CD4-positive, alpha-beta T cell treated with Interleukin-6 for 4 hours (primary cell): ENCODE results near the gene NEK4.
"Not testable (repeated sequence)": the region's sequence is repeated elsewhere in the genome, so short reads cannot be mapped to it uniquely, and the experiment has no call there.

Source experiments
- DNase-seq: peaks from one replicate; pipeline ENCODE4 v3.0.0-alpha.2; 2020; ENCODE audit warnings: mixed read lengths

The NEK4 gene

GRCh38 chr3:52695798-52696671 is 74.7 kb downstream of the NEK4 start:
- DNase-seq: no peak

GRCh38 chr3:52694528-52695189 is 76.1 kb downstream of the NEK4 start:
- no peak for DNase-seq

GRCh38 chr3:52693071-52693470 is 77.7 kb downstream of the NEK4 start:
- no peak for DNase-seq

GRCh38 chr3:52690560-52690959 is 80.2 kb downstream of the NEK4 start:
- no peak for DNase-seq

GRCh38 chr3:52689151-52689550 is 81.6 kb downstream of the NEK4 start:
- no peak for DNase-seq

- DNase-seq: no peak
Observed at GRCh38 chr3:52688266-52688665, 82.5 kb downstream of the NEK4 start.

- peak; percentile 91 for DNase-seq
Observed at GRCh38 chr3:52685709-52686691, 84.7 kb downstream of the NEK4 start, which contains the start of the genes GNL3 and PBRM1. TSS of gene GNL3 (plus strand) at chr3:52686032. CDS start at chr3:52686093, 61 bp downstream. TSS of gene PBRM1 (minus strand) at chr3:52685913.

GRCh38 chr3:52685285-52685708 is 85.4 kb downstream of the NEK4 start:
- peak; percentile 74 for DNase-seq

- DNase-seq: no peak
Observed at GRCh38 chr3:52684184-52684583, 86.6 kb downstream of the NEK4 start.

GRCh38 chr3:52683611-52684010 is 87.1 kb downstream of the NEK4 start:
- DNase-seq: no peak

GRCh38 chr3:52682016-52682415 is 88.7 kb downstream of the NEK4 start:
- DNase-seq: no peak

- DNase-seq: no peak
Observed at GRCh38 chr3:52681596-52681995, 89.1 kb downstream of the NEK4 start.

GRCh38 chr3:52679811-52680210 is 90.9 kb downstream of the NEK4 start:
- DNase-seq: no peak

GRCh38 chr3:52679199-52679538 is 91.6 kb downstream of the NEK4 start:
- DNase-seq: no peak

- no peak for DNase-seq
Observed at GRCh38 chr3:52678265-52679198, 92.2 kb downstream of the NEK4 start.

GRCh38 chr3:52676201-52676600 is 94.5 kb downstream of the NEK4 start:
- not testable (repeated sequence) for DNase-seq

GRCh38 chr3:52671676-52672075 is 99.1 kb downstream of the NEK4 start:
- no peak for DNase-seq

GRCh38 chr3:52670621-52671521 is 99.9 kb downstream of the NEK4 start:
- DNase-seq: peak; percentile 11

GRCh38 chr3:52663098-52663497 is 107.6 kb downstream of the NEK4 start:
- no peak for DNase-seq

GRCh38 chr3:52660046-52660445 is 110.7 kb downstream of the NEK4 start:
- DNase-seq: no peak
